Trophoblast cell (in vitro differentiated cells and primary cell): ENCODE results near the gene CBLIF.
A peak's percentile ranks its signal among the peaks of the same experiment; 100 is the strongest.

Source experiments
- DNase-seq, 2 donors: peaks; one replicate each; pipeline ENCODE4 v3.0.0-alpha.2; 2016
- H2AFZ ChIP-seq: 2 replicates; pipeline ENCODE4 v1.6.1; 2013; ENCODE audit warnings: low read length, moderate library complexity, mild to moderate bottlenecking; ENCODE audit not compliant: insufficient read depth, poor library complexity
- H2AK5ac ChIP-seq: 2 replicates; pipeline ENCODE4 v1.6.1; 2013; ENCODE audit warnings: mild to moderate bottlenecking, low read length
- H2BK120ac ChIP-seq: 2 replicates; pipeline ENCODE4 v1.6.1; 2013; ENCODE audit warnings: low read length, mild to moderate bottlenecking, moderate library complexity; ENCODE audit not compliant: insufficient read depth, poor library complexity
- H2BK12ac ChIP-seq: 2 replicates; pipeline ENCODE4 v1.6.1; 2013; ENCODE audit warnings: mild to moderate bottlenecking, low read length, moderate library complexity
- H2BK5ac ChIP-seq: 2 replicates; pipeline ENCODE4 v1.6.1; 2013; ENCODE audit warnings: low read length, low read depth, moderate library complexity, mild to moderate bottlenecking; ENCODE audit not compliant: poor library complexity
- H3K14ac ChIP-seq: 2 replicates; pipeline ENCODE4 v1.6.1; 2013; ENCODE audit warnings: mild to moderate bottlenecking, low read length
- H3K18ac ChIP-seq: 2 replicates; pipeline ENCODE4 v1.6.1; 2013; ENCODE audit warnings: mild to moderate bottlenecking, low read length
- H3K23ac ChIP-seq: 2 replicates; pipeline ENCODE4 v1.6.1; 2013; ENCODE audit warnings: low read length
- H3K27ac ChIP-seq: 2 replicates; pipeline ENCODE4 v1.5.1; 2013; ENCODE audit warnings: low read depth, mild to moderate bottlenecking, inconsistent platforms, low read length, moderate library complexity
- H3K27me3 ChIP-seq: 2 replicates; pipeline ENCODE4 v1.6.1; 2013; ENCODE audit warnings: inconsistent platforms, mild to moderate bottlenecking, low read length, moderate library complexity; ENCODE audit not compliant: insufficient read depth
- H3K36me3 ChIP-seq, 2 experiments: 1 replicate in 1 of 2; 2 replicates in 1 of 2; pipeline ENCODE4 v1.6.1; 2013; ENCODE audit warnings: low read length in 2 of 2, mild to moderate bottlenecking in 2 of 2, moderate library complexity in 1 of 2; ENCODE audit not compliant: insufficient read depth in 2 of 2, control insufficient read depth in 1 of 2
- H3K4ac ChIP-seq: 2 replicates; pipeline ENCODE4 v1.6.1; 2013; ENCODE audit warnings: low read depth, mild to moderate bottlenecking, low read length, moderate library complexity
- H3K4me1 ChIP-seq, 2 experiments: 1 replicate in 1 of 2; 2 replicates in 1 of 2; pipeline ENCODE4 v1.6.1; 2013; ENCODE audit warnings: low read length in 2 of 2, mild to moderate bottlenecking in 2 of 2, moderate library complexity in 1 of 2; ENCODE audit not compliant: insufficient read depth in 2 of 2, control insufficient read depth in 1 of 2
- H3K4me2 ChIP-seq: 2 replicates; pipeline ENCODE4 v1.6.1; 2013; ENCODE audit warnings: inconsistent platforms, mild to moderate bottlenecking, low read length, moderate library complexity
- H3K4me3 ChIP-seq: 2 replicates; pipeline ENCODE4 v1.5.1; 2013; ENCODE audit warnings: mild to moderate bottlenecking, low read depth, low read length, inconsistent platforms
- H3K79me1 ChIP-seq: one replicate; pipeline ENCODE4 v1.6.1; 2013; ENCODE audit warnings: low read length
- H3K79me2 ChIP-seq: 2 replicates; pipeline ENCODE4 v1.6.1; 2013; ENCODE audit warnings: low read length, mild to moderate bottlenecking; ENCODE audit not compliant: control insufficient read depth, insufficient read depth, poor library complexity
- H3K9ac ChIP-seq: 2 replicates; pipeline ENCODE4 v1.6.1; 2013; ENCODE audit warnings: mild to moderate bottlenecking, low read length
- H3K9me3 ChIP-seq: 2 replicates; pipeline ENCODE4 v1.6.1; 2013; ENCODE audit warnings: low read depth, mild to moderate bottlenecking, control low read depth, inconsistent platforms, low read length; ENCODE audit not compliant: insufficient read depth
- H4K12ac ChIP-seq: 2 replicates; pipeline ENCODE4 v1.6.1; 2013; ENCODE audit warnings: low read depth, mild to moderate bottlenecking, low read length, moderate library complexity
- H4K8ac ChIP-seq: 2 replicates; pipeline ENCODE4 v1.6.1; 2013; ENCODE audit warnings: low read depth, mild to moderate bottlenecking, low read length, moderate library complexity
- H4K91ac ChIP-seq: one replicate; pipeline ENCODE4 v1.6.1; 2013; ENCODE audit warnings: low read depth, mild to moderate bottlenecking, low read length, moderate library complexity
- WGBS: extraction: QIAGEN DNeasy Blood & Tissue Kit; methylation state at CpG from one replicate; pipeline ENCODE4 v1.1.7; 2013; ENCODE audit warnings: missing lambda C conversion rate; ENCODE audit not compliant: insufficient read length, insufficient coverage; ENCODE audit errors: extremely low coverage; 5-methylcytosine and 5-hydroxymethylcytosine counted together

CBLIF gene

GRCh38 chr11:59814021-59814420, 31.3 kb downstream of the CBLIF start:
- no peak for DNase-seq
- peaks cover 0 to 4% of the 10 kb centered on the region in 2 experiments for H3K4me1 ChIP-seq
- H3K27ac ChIP-seq = no peak overlapping the region
- no peak overlapping the region for H3K4me2 ChIP-seq
- no peak overlapping the region for H4K91ac ChIP-seq
- no peak overlapping the region for H4K12ac ChIP-seq
- H3K18ac ChIP-seq = no peak overlapping the region
- no peak overlapping the region for H2BK12ac ChIP-seq
- no peaks in the 10 kb centered on the region for H3K9me3 ChIP-seq
- no CpG with 5 or more reads among the region's 1 CpG for WGBS
- no peak overlapping the region for H2BK120ac ChIP-seq
- H3K36me3 ChIP-seq = no peaks in the 10 kb centered on the region
- no peak overlapping the region for H2AFZ ChIP-seq
- no peak overlapping the region for H3K14ac ChIP-seq
- H4K8ac ChIP-seq = no peak overlapping the region
- peaks cover 4% of the 10 kb centered on the region for H3K79me1 ChIP-seq
- H2AK5ac ChIP-seq = no peak overlapping the region
- H3K23ac ChIP-seq = no peak overlapping the region
- H3K4me3 ChIP-seq = no peak overlapping the region
- no peak overlapping the region for H3K9ac ChIP-seq
- H2BK5ac ChIP-seq = no peak overlapping the region
- H3K4ac ChIP-seq = no peak overlapping the region
- no peaks in the 10 kb centered on the region for H3K27me3 ChIP-seq
- no peaks in the 10 kb centered on the region for H3K79me2 ChIP-seq

- Histone ChIP-seq H3K9me3 (no peaks in the 10 kb centered on the region), H3K79me2 (no peaks in the 10 kb centered on the region), H4K8ac (peak overlapping the region; percentile 15), H3K14ac (no peak overlapping the region), H4K12ac (no peak overlapping the region), H3K18ac (no peak overlapping the region), H3K4me1 (peaks cover 0 to 4% of the 10 kb centered on the region in 2 experiments), H3K27me3 (no peaks in the 10 kb centered on the region), H3K36me3 (no peaks in the 10 kb centered on the region), H2BK12ac (peak overlapping the region; percentile 34), H3K27ac (no peak overlapping the region), H3K79me1 (peaks cover 4% of the 10 kb centered on the region), H3K4me3 (no peak overlapping the region), H2AFZ (no peak overlapping the region), H3K4me2 (no peak overlapping the region), H2BK5ac (no peak overlapping the region), H3K9ac (no peak overlapping the region), H2BK120ac (no peak overlapping the region), H2AK5ac (no peak overlapping the region), H4K91ac (no peak overlapping the region), H3K23ac (no peak overlapping the region), H3K4ac (no peak overlapping the region)
- no peak for DNase-seq
- WGBS = no CpG with 5 or more reads among the region's 1 CpG
These were observed 31.9 kb downstream of the CBLIF start for GRCh38 chr11:59813364-59813763.

- Histone ChIP-seq H4K12ac (no peak overlapping the region), H3K79me2 (no peaks in the 10 kb centered on the region), H2BK12ac (no peak overlapping the region), H3K14ac (no peak overlapping the region), H3K79me1 (peaks cover 4% of the 10 kb centered on the region), H2AK5ac (no peak overlapping the region), H3K27me3 (no peaks in the 10 kb centered on the region), H3K4me1 (peaks cover 0 to 4% of the 10 kb centered on the region in 2 experiments), H4K8ac (no peak overlapping the region), H3K4me3 (no peak overlapping the region), H3K27ac (no peak overlapping the region), H3K4me2 (no peak overlapping the region), H2BK120ac (no peak overlapping the region), H3K18ac (no peak overlapping the region), H4K91ac (no peak overlapping the region), H2BK5ac (no peak overlapping the region), H3K9me3 (no peaks in the 10 kb centered on the region), H2AFZ (no peak overlapping the region), H3K36me3 (no peaks in the 10 kb centered on the region), H3K9ac (no peak overlapping the region), H3K23ac (no peak overlapping the region), H3K4ac (no peak overlapping the region)
- WGBS = no CpG with 5 or more reads among the region's 2 CpGs
- DNase-seq = no peak
These were observed 33.1 kb downstream of the CBLIF start for GRCh38 chr11:59812220-59812619.

GRCh38 chr11:59810911-59811259, 34.4 kb downstream of the CBLIF start:
- Histone ChIP-seq H2AK5ac (no peak overlapping the region), H2BK12ac (no peak overlapping the region), H4K12ac (no peak overlapping the region), H3K36me3 (peaks cover 8 to 10% of the 10 kb centered on the region in 2 experiments), H2AFZ (no peak overlapping the region), H3K79me1 (peaks cover 4% of the 10 kb centered on the region), H3K23ac (no peak overlapping the region), H3K4me2 (peak overlapping the region; percentile 65), H4K8ac (peak overlapping the region; percentile 72), H3K27ac (no peak overlapping the region), H3K14ac (no peak overlapping the region), H4K91ac (no peak overlapping the region), H3K4me1 (peaks cover 0 to 4% of the 10 kb centered on the region in 2 experiments), H3K4ac (no peak overlapping the region), H3K9ac (no peak overlapping the region), H2BK120ac (no peak overlapping the region), H3K18ac (no peak overlapping the region), H3K79me2 (no peaks in the 10 kb centered on the region), H3K4me3 (no peak overlapping the region), H3K9me3 (no peaks in the 10 kb centered on the region), H2BK5ac (no peak overlapping the region), H3K27me3 (no peaks in the 10 kb centered on the region)
- WGBS = no CpG with 5 or more reads among the region's 8 CpGs
- DNase-seq = no peak
